HEK293 (cell line): ENCODE measurements around the gene COL19A1.

Source experiments
- CTCF ChIP-seq: fragments of 450-650 bp; formaldehyde crosslinking; IDR thresholded peaks from 2 replicates; pipeline ENCODE4 v1.5.1; 2016; ENCODE audit warnings: missing biosample characterization, missing genetic modification characterization
- GLIS1 ChIP-seq: fragments of 450-650 bp; formaldehyde crosslinking; IDR thresholded peaks from 2 replicates; pipeline ENCODE4 v1.5.1; 2016; ENCODE audit warnings: missing biosample characterization, missing genetic modification characterization
- PRDM2 ChIP-seq: fragments of 450-650 bp; formaldehyde crosslinking; IDR thresholded peaks from 2 replicates; pipeline ENCODE4 v1.5.1; 2016; ENCODE audit warnings: missing biosample characterization, missing genetic modification characterization, borderline replicate concordance
- SP2 ChIP-seq: fragments of 450-650 bp; formaldehyde crosslinking; IDR thresholded peaks from 2 replicates; pipeline ENCODE4 v1.5.1; 2016; ENCODE audit warnings: missing biosample characterization, missing genetic modification characterization
- ZEB2 ChIP-seq: fragments of 450-650 bp; formaldehyde crosslinking; IDR thresholded peaks from 2 replicates; pipeline ENCODE4 v1.5.1; 2016; ENCODE audit warnings: missing biosample characterization, missing genetic modification characterization
- ZNF133 ChIP-seq: fragments of 450-650 bp; formaldehyde crosslinking; IDR thresholded peaks from 2 replicates; pipeline ENCODE4 v1.5.1; 2016; ENCODE audit warnings: missing biosample characterization, missing genetic modification characterization
- ZNF24 ChIP-seq: fragments of 450-650 bp; formaldehyde crosslinking; IDR thresholded peaks from 2 replicates; pipeline ENCODE4 v1.5.1; 2016; ENCODE audit warnings: missing biosample characterization, missing genetic modification characterization
- ZNF274 ChIP-seq, 2 experiments: fragments of 200-500 bp in 1 of 2; fragments of 450-650 bp in 1 of 2; sonication (Bioruptor generic) in 1 of 2; formaldehyde crosslinking in 1 of 2; IDR thresholded peaks; 2 replicates each; pipeline versions ENCODE4 v1.5.1 to v1.6.1; 2014 to 2016; ENCODE audit warnings: borderline replicate concordance in 1 of 2, inconsistent platforms in 1 of 2, low read length in 1 of 2, missing biosample characterization in 1 of 2, missing genetic modification characterization in 1 of 2
- ZNF404 ChIP-seq: fragments of 450-650 bp; formaldehyde crosslinking; IDR thresholded peaks from 2 replicates; pipeline ENCODE4 v1.5.1; 2017; ENCODE audit warnings: missing biosample characterization, missing genetic modification characterization

- TF ChIP-seq SP2 (no peak), PRDM2 (tag by site-specific recombination) (no peak), CTCF (tag by site-specific recombination) (no peak), ZNF274 (IDR thresholded peaks at IDR 0.05; ENCODE audit: low read length) (no peak), ZNF274 (tag by site-specific recombination; IDR thresholded peaks at IDR 0.05; ENCODE audit: borderline replicate concordance) (no peak), ZNF133 (tag by site-specific recombination) (no peak), GLIS1 (no peak), ZNF404 (no peak), ZNF24 (tag by site-specific recombination) (no peak), ZEB2 (tag by site-specific recombination) (no peak)
These were observed 314.7 kb downstream of the COL19A1 start for GRCh38 chr6:70180901-70181599.
